H1 (cell line): ENCODE data around the gene SLC25A42. TPM values are rescaled to one million over a fixed set of nuclear protein-coding genes. Genes with fewer than 3 reads are reported as not detected.

Source experiments
- CTCF ChIA-PET: fragments of 300-600 bp; sonication (Branson Sonifier 250); formaldehyde crosslinking; loops from one replicate; lab custom pipeline; 2021; ENCODE audit not compliant: partially characterized antibody; lab: Charles Lee
- POLR2A ChIA-PET: fragments of 300-600 bp; sonication (Branson Sonifier 250); formaldehyde crosslinking; loops from one replicate; lab custom pipeline; 2021; ENCODE audit warnings: inconsistent platforms; ENCODE audit not compliant: partially characterized antibody; lab: Charles Lee
- DNase-seq, 2 experiments: peaks; one replicate each; pipeline versions ENCODE4 v3.0.0 to v3.0.0-alpha.2; 2010 to 2022; ENCODE audit warnings: low spot score in 2 of 2, low read depth in 1 of 2, mixed read lengths in 1 of 2
- FAIRE-seq: peaks from 2 replicates; lab custom pipeline; 2011; peaks lifted over from hg19 to GRCh38; lab: Jason Lieb, UNC
- H2AFZ ChIP-seq: 2 replicates; pipeline ENCODE4 v1.8.1; 2012; ENCODE audit warnings: low read length, inconsistent platforms
- H2AK5ac ChIP-seq: 2 replicates; pipeline ENCODE4 v1.6.1; 2013; ENCODE audit warnings: low read depth, low read length
- H2BK120ac ChIP-seq: replicated peaks from 2 replicates; pipeline ENCODE3; 2013; ENCODE audit warnings: low read depth, low read length, inconsistent platforms
- H2BK12ac ChIP-seq: 2 replicates; pipeline ENCODE4 v1.6.1; 2013; ENCODE audit warnings: low read depth, low read length
- H2BK15ac ChIP-seq: 2 replicates; pipeline ENCODE4 v1.6.1; 2013; ENCODE audit warnings: low read length
- H2BK20ac ChIP-seq: 2 replicates; pipeline ENCODE4 v1.6.1; 2013; ENCODE audit warnings: low read length
- H2BK5ac ChIP-seq: 2 replicates; pipeline ENCODE4 v1.6.1; 2013; ENCODE audit warnings: low read depth, low read length
- H3K14ac ChIP-seq: 2 replicates; pipeline ENCODE4 v1.6.1; 2013; ENCODE audit warnings: inconsistent platforms; ENCODE audit not compliant: insufficient read length
- H3K18ac ChIP-seq: 2 replicates; pipeline ENCODE4 v1.6.1; 2013; ENCODE audit warnings: low read length; ENCODE audit errors: extremely low read depth
- H3K23ac ChIP-seq: 2 replicates; pipeline ENCODE4 v1.6.1; 2013; ENCODE audit warnings: inconsistent platforms; ENCODE audit not compliant: insufficient read length
- H3K23me2 ChIP-seq: 2 replicates; pipeline ENCODE4 v1.6.1; 2013; ENCODE audit warnings: low read depth, low read length
- H3K27ac ChIP-seq: 2 replicates; pipeline ENCODE4 v1.6.1; 2011; ENCODE audit warnings: low read depth, low read length, inconsistent platforms
- H3K27me3 ChIP-seq, 4 experiments: replicated peaks in 1 of 4; 1 replicate in 1 of 4; 2 replicates in 3 of 4; pipeline versions ENCODE4 v1.6.1 to v1.8.1; 2011 to 2013; ENCODE audit warnings: low read length in 3 of 4, mild to moderate bottlenecking in 3 of 4, inconsistent platforms in 2 of 4, mixed read lengths in 2 of 4, moderate library complexity in 1 of 4; ENCODE audit not compliant: control insufficient read depth in 3 of 4, insufficient read depth in 3 of 4; ENCODE audit errors: extremely low read depth in 1 of 4
- H3K36me3 ChIP-seq, 4 experiments: 2 replicates each; pipeline versions ENCODE4 v1.6.1 to v1.8.1; 2011 to 2013; ENCODE audit warnings: mild to moderate bottlenecking in 4 of 4, low read length in 3 of 4, moderate library complexity in 2 of 4, control low read depth in 1 of 4, inconsistent platforms in 1 of 4; ENCODE audit not compliant: insufficient read depth in 4 of 4, control insufficient read depth in 2 of 4
- H3K4ac ChIP-seq: replicated peaks from 2 replicates; pipeline ENCODE3; 2013; ENCODE audit warnings: low read length, low read depth, mixed read lengths, inconsistent platforms; ENCODE audit not compliant: insufficient read length
- H3K4me1 ChIP-seq, 4 experiments: replicated peaks in 1 of 4; 1 replicate in 1 of 4; 2 replicates in 3 of 4; pipeline versions ENCODE4 v1.6.1 to v1.8.1; 2011 to 2013; ENCODE audit warnings: low read length in 3 of 4, inconsistent platforms in 2 of 4, mixed read lengths in 1 of 4; ENCODE audit not compliant: insufficient read depth in 4 of 4, control insufficient read depth in 3 of 4
- H3K4me2 ChIP-seq, 2 experiments: 2 replicates each; pipeline versions ENCODE4 v1.6.1 to v1.8.1; 2011 to 2013; ENCODE audit warnings: low read depth in 2 of 2, low read length in 2 of 2, control low read depth in 1 of 2, inconsistent platforms in 1 of 2, mild to moderate bottlenecking in 1 of 2; ENCODE audit not compliant: insufficient read depth in 1 of 2
- H3K4me3 ChIP-seq, 4 experiments: fragments of 200-600, 300-600 bp in 1 of 4; sonication (generic), shearing (Covaris generic), sonication (Bioruptor Twin) in 1 of 4; 2 replicates each; pipeline versions ENCODE4 v1.5.1 to v1.8.1; 2011 to 2016; ENCODE audit warnings: low read length in 4 of 4, low read depth in 3 of 4, control low read depth in 2 of 4, inconsistent platforms in 2 of 4, mild to moderate bottlenecking in 2 of 4, mixed read lengths in 1 of 4, moderate library complexity in 1 of 4; ENCODE audit not compliant: insufficient read depth in 2 of 4; ENCODE audit errors: extremely low read depth in 1 of 4
- H3K56ac ChIP-seq: replicated peaks from 2 replicates; pipeline ENCODE3; 2013; ENCODE audit warnings: low read depth, mild to moderate bottlenecking, mixed read lengths, low read length, inconsistent platforms; ENCODE audit not compliant: insufficient read length
- H3K79me1 ChIP-seq: 2 replicates; pipeline ENCODE4 v1.6.1; 2013; ENCODE audit warnings: low read depth, low read length, control low read depth
- H3K79me2 ChIP-seq, 2 experiments: 2 replicates each; pipeline versions ENCODE4 v1.6.1 to v1.8.1; 2012 to 2013; ENCODE audit warnings: low read length in 2 of 2, mild to moderate bottlenecking in 2 of 2, inconsistent platforms in 1 of 2; ENCODE audit not compliant: insufficient read depth in 2 of 2, control insufficient read depth in 1 of 2
- H3K9ac ChIP-seq, 4 experiments: replicated peaks in 1 of 4; 1 replicate in 1 of 4; 2 replicates in 3 of 4; pipeline versions ENCODE4 v1.6.1 to v1.8.1; 2011 to 2013; ENCODE audit warnings: low read depth in 3 of 4, low read length in 3 of 4, control low read depth in 2 of 4, mild to moderate bottlenecking in 2 of 4, moderate library complexity in 2 of 4, inconsistent platforms in 1 of 4; ENCODE audit errors: extremely low read depth in 1 of 4
- H3K9me3 ChIP-seq, 2 experiments: 2 replicates each; pipeline versions ENCODE4 v1.6.1 to v1.8.1; 2012 to 2013; ENCODE audit warnings: mild to moderate bottlenecking in 2 of 2, moderate library complexity in 2 of 2, control low read depth in 1 of 2, inconsistent platforms in 1 of 2, low read depth in 1 of 2, low read length in 1 of 2, mixed read lengths in 1 of 2; ENCODE audit not compliant: insufficient read depth in 2 of 2
- H4K20me1 ChIP-seq, 2 experiments: replicated peaks in 1 of 2; 2 replicates each; pipeline versions ENCODE3 to v1.8.1; 2011 to 2013; ENCODE audit warnings: inconsistent platforms in 2 of 2, low read length in 2 of 2, mild to moderate bottlenecking in 1 of 2; ENCODE audit not compliant: insufficient read depth in 2 of 2, control insufficient read depth in 1 of 2
- H4K5ac ChIP-seq: 2 replicates; pipeline ENCODE4 v1.6.1; 2013; ENCODE audit warnings: low read length, low read depth, mixed read lengths, inconsistent platforms; ENCODE audit not compliant: insufficient read length
- H4K8ac ChIP-seq: 2 replicates; pipeline ENCODE4 v1.8.0; 2013; ENCODE audit warnings: mild to moderate bottlenecking, moderate library complexity, low read length, inconsistent platforms; ENCODE audit not compliant: insufficient read depth; ENCODE audit errors: extremely low read depth
- H4K91ac ChIP-seq: replicated peaks from 2 replicates; pipeline ENCODE3; 2013; ENCODE audit warnings: low read length, mixed read lengths, inconsistent platforms; ENCODE audit not compliant: insufficient read length
- MAFK ChIP-seq: IDR thresholded peaks from 2 replicates; pipeline ENCODE4 v1.6.1; 2012; ENCODE audit warnings: low read depth, mild to moderate bottlenecking, improper control_type of control experiment, low read length
- RNF2 ChIP-seq: fragments of 200-900, 300-1000 bp; sonication (generic); IDR thresholded peaks from 2 replicates; pipeline ENCODE4 v1.7.1; 2016; ENCODE audit warnings: borderline replicate concordance, low read depth, mild to moderate bottlenecking, antibody characterized with exemption, low read length; ENCODE audit not compliant: poor library complexity, severe bottlenecking; ENCODE audit errors: missing control alignments
- WGBS, 2 experiments: shearing (Covaris generic) in 1 of 2; methylation state at CpG; one replicate each; pipeline versions ENCODE4 v1.1.6 to v1.1.7; 2013 to 2015; ENCODE audit warnings: low lambda C conversion rate in 2 of 2, mixed read lengths in 2 of 2, inconsistent platforms in 1 of 2, low coverage in 1 of 2, missing lambda C conversion rate in 1 of 2; ENCODE audit not compliant: insufficient replicate concordance in 2 of 2, insufficient coverage in 1 of 2, insufficient read length in 1 of 2; ENCODE audit errors: extremely low coverage in 1 of 2, missing lambda C conversion rate in 1 of 2; 5-methylcytosine and 5-hydroxymethylcytosine counted together
- polyA plus RNA-seq, 7 experiments: library from polyadenylated mRNA; depleted of rRNA in 3 of 7; stranded (reverse) in 5 of 7; unstranded in 2 of 7; fragments of >200 nt in 5 of 7; fragments of 200-250 nt in 2 of 7; gene quantifications; 1 replicate in 5 of 7; 2 replicates in 1 of 7; 4 replicates in 1 of 7; pipeline versions ENCODE4 v1.2.1 to v1.2.3, GENCODE V29; 2011 to 2013; ENCODE audit warnings: missing spikeins in 2 of 7, mixed read lengths in 2 of 7
- total RNA-seq: library from RNA; stranded (reverse); fragmentation: NEBNext Ultra II Directional; extraction: Animal tissue kit (Norgen Biotek cat#: 25700); gene quantifications from 2 replicates; pipeline ENCODE4 v1.2.1, GENCODE V29; 2021
- TF ChIP-seq, protein P1 (sequence below): IDR thresholded peaks from 2 replicates; pipeline ENCODE4 v1.6.1; 2012; ENCODE audit warnings: inconsistent platforms

The SLC25A42 gene
- total and polyA plus RNA-seq, 2 of the 8 experiments (the other 6 are each of a cell fraction or from before 2014, with no cell fraction given) = 5.9 to 6.2 TPM

DNA sequence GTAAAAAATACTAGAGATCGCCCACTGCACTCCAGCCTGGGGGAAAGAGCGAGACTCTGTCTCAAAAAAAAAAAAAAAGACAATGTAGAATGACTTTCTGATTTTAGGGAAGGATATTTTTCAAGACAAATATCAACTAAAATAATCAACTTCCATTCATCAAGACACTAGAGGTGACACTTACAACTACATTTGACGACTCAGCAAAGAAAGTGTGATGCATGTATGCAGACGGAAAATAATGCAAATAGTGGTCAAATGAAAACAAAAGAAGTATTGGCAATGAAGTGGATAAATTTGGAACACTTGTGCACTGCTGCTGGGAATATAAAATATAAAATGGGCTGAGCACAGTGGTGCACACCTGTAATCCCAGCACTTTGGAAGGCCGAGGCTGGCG lies 62.3 kb downstream of the SLC25A42 start:
- Histone ChIP-seq H2BK12ac (no peak overlapping the region), H4K91ac (no peak overlapping the region), H4K8ac (no peak overlapping the region), H2BK5ac (no peak overlapping the region), H3K9ac (no peak overlapping the region), H3K23me2 (no peaks in the 10 kb centered on the region), H2BK120ac (no peak overlapping the region)
- DNase-seq = no peak
- FAIRE-seq = no peak
- TF ChIP-seq, protein P1, sequence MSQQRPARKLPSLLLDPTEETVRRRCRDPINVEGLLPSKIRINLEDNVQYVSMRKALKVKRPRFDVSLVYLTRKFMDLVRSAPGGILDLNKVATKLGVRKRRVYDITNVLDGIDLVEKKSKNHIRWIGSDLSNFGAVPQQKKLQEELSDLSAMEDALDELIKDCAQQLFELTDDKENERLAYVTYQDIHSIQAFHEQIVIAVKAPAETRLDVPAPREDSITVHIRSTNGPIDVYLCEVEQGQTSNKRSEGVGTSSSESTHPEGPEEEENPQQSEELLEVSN = no peak
- TF ChIP-seq RNF2 (no peak), MAFK (peak; percentile 60; the same call in 1 of the 2 replicates)
- TF ChIP-seq, all 59 proteins: peak for 1
- H3K79me1 ChIP-seq = no peaks in the 10 kb centered on the region
- no peak overlapping the region for H3K18ac ChIP-seq
- H3K4ac ChIP-seq = no peak overlapping the region
- no peak overlapping the region for H4K5ac ChIP-seq
- no peak overlapping the region for H3K4me2 ChIP-seq
- no peak overlapping the region for H3K27ac ChIP-seq
- no peak overlapping the region for H2AK5ac ChIP-seq
- no peak overlapping the region for H3K4me3 ChIP-seq
- POLR2A ChIA-PET = no interaction called here
- CTCF ChIA-PET = interaction anchor here (1.2 to 1.5 kb wide), 2 partner anchors 14 to 20 kb away, joined by 4 read pairs; no protein-coding TSS in a partner anchor
- no peak overlapping the region for H3K23ac ChIP-seq
- no peak overlapping the region for H3K56ac ChIP-seq
- H3K4me1 ChIP-seq = peaks cover 0 to 7% (median 4%) of the 10 kb centered on the region in 4 experiments; a peak in 4 of 7 replicates
- H3K9me3 ChIP-seq = no peaks in the 10 kb centered on the region
- no peak overlapping the region for H2BK20ac ChIP-seq
- no peaks in the 10 kb centered on the region for H3K27me3 ChIP-seq
- no peak overlapping the region for H3K14ac ChIP-seq
- H2AFZ ChIP-seq = no peak overlapping the region
- H2BK15ac ChIP-seq = no peak overlapping the region
- WGBS, 2 experiments = 87% methylated on average over 6 of the region's 6 CpGs; no CpG with 5 or more reads in 1 of the 2 experiments
- H4K20me1 ChIP-seq = peaks cover 0 to 2% of the 10 kb centered on the region in 2 experiments
- H3K79me2 ChIP-seq = no peaks in the 10 kb centered on the region
- peaks cover 0 to 5% (median 2%) of the 10 kb centered on the region in 4 experiments; a peak in 1 of 8 replicates for H3K36me3 ChIP-seq
